WI38 (cell line): ENCODE data around the gene MID2.
"Not testable (repeated sequence)": the region's sequence is repeated elsewhere in the genome, so short reads cannot be mapped to it uniquely, and the experiment has no call there.

ENCODE experiments used
- H3K4me3 ChIP-seq: 2 replicates; pipeline ENCODE4 v1.5.1; 2011; ENCODE audit warnings: low read depth, mild to moderate bottlenecking, control low read depth, low read length
- TF ChIP-seq, protein P1 (sequence below): IDR thresholded peaks from 2 replicates; pipeline ENCODE4 v1.5.1; 2012; ENCODE audit warnings: low read depth, mild to moderate bottlenecking, control low read depth, low read length

MID2 gene

DNA sequence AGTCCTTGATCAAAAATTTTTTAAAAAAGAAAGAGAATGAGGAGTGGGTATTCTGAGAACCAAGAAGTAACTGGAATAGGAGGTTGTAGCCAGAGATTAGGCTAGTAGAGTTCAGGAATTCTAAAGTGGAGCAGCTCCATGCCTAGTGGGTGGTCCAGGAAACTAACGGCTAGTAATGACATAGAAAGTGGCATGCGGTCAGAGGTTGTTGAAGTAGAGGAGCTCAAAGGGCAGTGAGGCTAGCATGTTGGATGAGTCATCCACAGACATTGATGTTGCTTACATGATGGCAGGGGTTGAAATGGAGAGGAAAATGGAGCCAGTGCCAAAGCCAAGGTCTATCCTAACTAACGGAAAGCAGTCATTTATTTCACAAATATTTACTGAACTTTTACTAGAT lies 114.4 kb downstream of the MID2 start:
- TF ChIP-seq, protein P1, sequence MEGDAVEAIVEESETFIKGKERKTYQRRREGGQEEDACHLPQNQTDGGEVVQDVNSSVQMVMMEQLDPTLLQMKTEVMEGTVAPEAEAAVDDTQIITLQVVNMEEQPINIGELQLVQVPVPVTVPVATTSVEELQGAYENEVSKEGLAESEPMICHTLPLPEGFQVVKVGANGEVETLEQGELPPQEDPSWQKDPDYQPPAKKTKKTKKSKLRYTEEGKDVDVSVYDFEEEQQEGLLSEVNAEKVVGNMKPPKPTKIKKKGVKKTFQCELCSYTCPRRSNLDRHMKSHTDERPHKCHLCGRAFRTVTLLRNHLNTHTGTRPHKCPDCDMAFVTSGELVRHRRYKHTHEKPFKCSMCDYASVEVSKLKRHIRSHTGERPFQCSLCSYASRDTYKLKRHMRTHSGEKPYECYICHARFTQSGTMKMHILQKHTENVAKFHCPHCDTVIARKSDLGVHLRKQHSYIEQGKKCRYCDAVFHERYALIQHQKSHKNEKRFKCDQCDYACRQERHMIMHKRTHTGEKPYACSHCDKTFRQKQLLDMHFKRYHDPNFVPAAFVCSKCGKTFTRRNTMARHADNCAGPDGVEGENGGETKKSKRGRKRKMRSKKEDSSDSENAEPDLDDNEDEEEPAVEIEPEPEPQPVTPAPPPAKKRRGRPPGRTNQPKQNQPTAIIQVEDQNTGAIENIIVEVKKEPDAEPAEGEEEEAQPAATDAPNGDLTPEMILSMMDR, result no peak
- H3K4me3 ChIP-seq, result no peak overlapping the region

DNA sequence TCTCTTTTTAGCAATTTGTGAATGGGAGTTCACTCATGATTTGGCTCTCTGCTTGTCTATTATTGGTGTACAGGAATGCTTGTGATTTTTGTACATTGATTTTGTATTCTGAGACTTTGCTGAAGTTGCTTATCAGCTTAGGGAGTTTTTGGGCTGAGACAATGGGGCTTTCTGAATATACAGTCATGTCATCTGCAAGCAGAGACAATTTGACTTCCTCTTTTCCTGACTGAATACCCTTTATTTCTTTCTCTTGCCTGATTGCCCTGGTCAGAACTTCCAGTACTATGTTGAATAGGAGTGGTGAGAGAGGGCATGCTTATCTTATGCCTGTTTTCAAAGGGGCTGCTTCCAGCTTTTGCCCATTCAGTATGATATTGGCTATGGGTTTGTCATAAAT lies 129.7 kb downstream of the MID2 start:
- H3K4me3 ChIP-seq, result not testable (repeated sequence)

DNA sequence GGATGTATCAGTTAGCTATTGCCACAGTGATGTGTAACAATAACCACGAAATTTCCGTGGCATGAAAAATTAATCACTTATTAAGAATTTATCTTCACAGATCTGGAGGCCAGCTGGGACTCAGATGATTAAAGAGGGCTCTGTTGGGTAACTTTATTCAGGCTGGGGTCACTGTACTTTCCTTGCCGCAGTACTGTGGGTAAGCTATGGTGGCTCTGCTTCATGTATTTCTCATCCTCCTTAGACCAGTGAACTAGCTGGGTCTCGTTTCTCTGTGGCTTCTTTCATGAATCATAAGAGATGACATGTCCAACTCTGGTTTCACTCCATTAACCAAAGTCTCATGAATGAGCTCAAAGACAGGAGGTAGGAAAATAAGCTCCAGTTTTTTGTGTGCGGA lies 143.0 kb downstream of the MID2 start:
- TF ChIP-seq, protein P1, result no peak
- H3K4me3 ChIP-seq, result no peak overlapping the region

DNA sequence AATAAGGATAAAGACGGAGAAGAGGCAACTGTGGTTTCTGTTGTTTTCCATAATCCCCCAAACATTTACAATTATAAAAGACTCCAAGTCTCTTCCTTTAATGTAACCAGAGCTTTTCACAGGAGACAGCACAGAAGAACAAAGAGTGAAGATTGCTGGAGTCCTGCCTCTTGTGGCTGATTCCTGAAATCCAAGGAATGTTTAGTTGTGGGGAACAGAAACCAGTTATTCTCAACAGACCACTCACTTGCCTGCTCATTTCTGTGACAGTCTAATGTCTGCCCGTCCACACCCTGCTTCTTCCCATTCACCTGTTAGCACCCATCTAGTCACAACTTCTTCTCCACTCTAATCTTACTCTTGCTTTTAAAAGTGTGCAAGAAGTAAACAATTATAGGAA lies 144.4 kb downstream of the MID2 start:
- TF ChIP-seq, protein P1, result no peak

DNA sequence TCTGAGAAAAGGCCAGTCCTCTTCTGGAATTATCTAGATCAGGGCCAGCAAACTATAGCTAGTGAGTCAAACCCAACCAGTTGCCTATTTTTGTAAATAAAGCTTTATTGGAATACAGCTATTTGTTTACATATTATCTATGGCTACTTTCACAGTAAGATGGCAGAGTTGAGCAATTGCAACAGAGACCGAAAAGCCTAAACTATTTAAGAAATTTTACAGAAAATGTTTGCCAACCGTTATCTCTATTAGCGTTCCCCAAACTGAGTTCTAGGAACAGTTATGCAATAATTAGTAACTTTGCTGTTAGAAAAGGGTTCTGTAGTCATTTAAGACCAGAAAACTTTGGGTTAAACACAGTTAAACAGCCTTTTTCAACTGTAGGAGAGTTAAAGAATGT lies 146.0 kb downstream of the MID2 start:
- TF ChIP-seq, protein P1, result no peak
- H3K4me3 ChIP-seq, result no peak overlapping the region

More for the DNA sequence above, 144.4 kb downstream of the MID2 start:
- H3K4me3 ChIP-seq, result no peak overlapping the region
